Measurements from ENCODE around the gene PSMA6. TPM values are rescaled to one million over a fixed set of nuclear protein-coding genes. Genes with fewer than 3 reads are reported as not detected.

Gene PSMA6
- total and polyA plus RNA-seq, 2 experiments from 2014 or later: 216 to 296 TPM

- no peak overlapping the region for H3K4me3 Mint-ChIP-seq
- H3K79me2 ChIP-seq (replicated peaks; ENCODE audit: insufficient read depth): peaks cover 70% of the 10 kb centered on the region
- H3K27me3 ChIP-seq (ENCODE audit: insufficient read depth): no peaks in the 10 kb centered on the region
- H3K4me3 ChIP-seq: no peak overlapping the region
- H3K36me3 Mint-ChIP-seq (ENCODE audit: low read depth): peaks cover 43% of the 10 kb centered on the region
- peaks cover 3% of the 10 kb centered on the region for H3K27me3 Mint-ChIP-seq (ENCODE audit: insufficient read depth, low read depth, poor library complexity)
- TF ChIP-seq STAT1 (IDR thresholded peaks at IDR 0.05; ENCODE audit: unreplicated experiment) (no peak), EZH2 (IDR thresholded peaks at IDR 0.05; ENCODE audit: low read depth, unreplicated experiment) (no peak), ETS1 (IDR thresholded peaks at IDR 0.05) (no peak)
- no peaks in the 10 kb centered on the region for H3F3A ChIP-seq (replicated peaks; ENCODE audit: low read depth)
- H3K4me2 ChIP-seq: no peak overlapping the region
- DNase-seq (ENCODE audit: low spot score) (no peak), ATAC-seq (no peak)
- peaks cover 13% of the 10 kb centered on the region for H4K20me1 ChIP-seq (replicated peaks; ENCODE audit: insufficient read depth)
- no peaks in the 10 kb centered on the region for H3K9me3 Mint-ChIP-seq
- no peaks in the 10 kb centered on the region for H3K9me2 ChIP-seq (ENCODE audit: insufficient read depth)
- no peaks in the 10 kb centered on the region for H3K4me1 Mint-ChIP-seq
- H3K27ac ChIP-seq (ENCODE audit: low read depth): no peak overlapping the region
- no peak overlapping the region for H3K27ac Mint-ChIP-seq
- peaks cover 19% of the 10 kb centered on the region for H3K36me3 ChIP-seq (ENCODE audit: insufficient read depth)
- H3K4me1 ChIP-seq (ENCODE audit: insufficient read depth): no peaks in the 10 kb centered on the region
- H2AFZ ChIP-seq: no peak overlapping the region
These were observed 13.9 kb downstream of the PSMA6 start for GRCh38 chr14:35306114-35306513.

DNA sequence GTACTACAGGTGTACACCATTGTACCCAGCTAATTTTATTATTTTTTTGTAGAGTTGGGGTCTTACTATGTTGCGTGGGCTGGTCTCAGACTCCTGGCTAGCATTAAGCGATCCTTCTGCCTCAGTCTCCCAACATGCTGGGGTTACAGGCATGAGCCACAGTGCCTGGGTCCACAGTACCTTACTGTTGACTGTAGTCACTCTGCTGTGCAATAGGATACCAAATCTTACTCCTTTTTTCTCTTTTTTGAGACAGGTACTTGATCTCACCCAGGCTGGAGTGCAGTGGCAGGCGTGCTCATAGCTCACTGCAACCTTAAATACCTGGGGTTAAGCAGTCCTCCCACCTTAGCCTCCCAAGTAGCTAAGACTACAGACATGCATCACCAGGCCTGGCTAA lies 25.6 kb downstream of the PSMA6 start:
- Histone ChIP-seq H3K27ac (ENCODE audit: low read depth) (no peak overlapping the region), H3K4me1 (ENCODE audit: insufficient read depth) (no peaks in the 10 kb centered on the region), H4K20me1 (replicated peaks; ENCODE audit: insufficient read depth) (no peaks in the 10 kb centered on the region; the same call in 1 of the 2 replicates), H3K4me3 (no peak overlapping the region), H2AFZ (no peak overlapping the region), H3K9me2 (ENCODE audit: insufficient read depth) (no peaks in the 10 kb centered on the region), H3K36me3 (ENCODE audit: insufficient read depth) (peaks cover 35% of the 10 kb centered on the region; the same call in 1 of the 2 replicates), H3K27me3 (ENCODE audit: insufficient read depth) (no peaks in the 10 kb centered on the region), H3K79me2 (replicated peaks; ENCODE audit: insufficient read depth) (no peaks in the 10 kb centered on the region; the same call in 1 of the 2 replicates), H3K4me2 (no peak overlapping the region), H3F3A (replicated peaks; ENCODE audit: low read depth) (no peaks in the 10 kb centered on the region)
- TF ChIP-seq EZH2phosphoT487 (IDR thresholded peaks at IDR 0.05; ENCODE audit: unreplicated experiment) (no peak), POLR2AphosphoS5 (IDR thresholded peaks at IDR 0.05; ENCODE audit: low read depth) (no peak), ZNF331 (CRISPR knock-in tag; IDR thresholded peaks at IDR 0.05; ENCODE audit: low read depth) (no peak), JUNB (IDR thresholded peaks at IDR 0.05; ENCODE audit: unreplicated experiment) (no peak), CREB1 (CRISPR knock-in tag; IDR thresholded peaks at IDR 0.05; ENCODE audit: low read depth) (no peak), NANOG (IDR thresholded peaks at IDR 0.05; ENCODE audit: borderline replicate concordance) (no peak), ETS1 (IDR thresholded peaks at IDR 0.05) (no peak), ZNF114 (CRISPR knock-in tag; IDR thresholded peaks at IDR 0.05) (no peak), EZH2 (IDR thresholded peaks at IDR 0.05; ENCODE audit: low read depth, unreplicated experiment) (no peak), STAT1 (IDR thresholded peaks at IDR 0.05; ENCODE audit: unreplicated experiment) (no peak), ZNF462 (CRISPR knock-in tag; IDR thresholded peaks at IDR 0.05) (no peak)
- Mint-ChIP-seq H3K36me3 (ENCODE audit: low read depth) (peaks cover 51% of the 10 kb centered on the region), H3K27ac (no peak overlapping the region), H3K4me1 (no peaks in the 10 kb centered on the region), H3K4me3 (no peak overlapping the region), H3K9me3 (no peaks in the 10 kb centered on the region), H3K27me3 (ENCODE audit: insufficient read depth, low read depth, poor library complexity) (no peaks in the 10 kb centered on the region)
- ATAC-seq (no peak), DNase-seq (ENCODE audit: low spot score) (no peak)

Data from GM23338 (cell line).